A549 (cell line): Measurements from ENCODE around the gene ACTR8. TPM values are rescaled to one million over a fixed set of nuclear protein-coding genes. Genes with fewer than 3 reads are reported as not detected.

ENCODE experiments used
- ATAC-seq, 2 experiments: fragments of 200-7000 bp in 1 of 2; fragments of >200 bp in 1 of 2; cut with Nextera tagmentation in 1 of 2; cut with Tn5 transposase in 1 of 2; 3 replicates each; pipeline versions ENCODE4 v1.8.0 to v1.9.1; 2018 to 2020; ENCODE audit warnings: mild to moderate bottlenecking in 1 of 2, moderate library complexity in 1 of 2
- CTCF ChIA-PET: fragments of 300-600 bp; sonication (Branson Sonifier 250); formaldehyde crosslinking; extraction: SDS; loops from one replicate; lab custom pipeline; 2021; ENCODE audit warnings: antibody characterized with exemption, inconsistent platforms; lab: Yijun Ruan, JAX
- POLR2A ChIA-PET: fragments of 350-600 bp; formaldehyde crosslinking; extraction: SDS; loops from one replicate; lab custom pipeline; 2021; ENCODE audit warnings: antibody characterized with exemption, inconsistent platforms; lab: Yijun Ruan, JAX
- DNase-seq, 2 experiments: peaks; one replicate each; pipeline versions ENCODE4 v3.0.0 to v3.0.0-alpha.2; 2011 to 2016; ENCODE audit warnings: low read depth in 1 of 2, low spot score in 1 of 2
- FAIRE-seq: peaks from 2 replicates; lab custom pipeline; 2011; peaks lifted over from hg19 to GRCh38; lab: Jason Lieb, UNC
- H3K27ac ChIP-seq, 2 experiments: fragments of >200 bp; sonication (Bioruptor Twin); formaldehyde crosslinking; 3 replicates each; pipeline ENCODE4 v1.5.1; 2016 to 2017
- H3K4me1 ChIP-seq: fragments of >200 bp; sonication (Bioruptor Twin); formaldehyde crosslinking; 3 replicates; pipeline ENCODE4 v1.6.1; 2016
- H3K4me2 ChIP-seq: fragments of >200 bp; sonication (Bioruptor Twin); formaldehyde crosslinking; 3 replicates; pipeline ENCODE4 v1.6.1; 2016
- H3K4me3 ChIP-seq: fragments of >200 bp; sonication (Bioruptor Twin); formaldehyde crosslinking; 3 replicates; pipeline ENCODE4 v1.5.1; 2016
- H3K9me3 ChIP-seq: fragments of >200 bp; sonication (Bioruptor Twin); formaldehyde crosslinking; 3 replicates; pipeline ENCODE4 v1.6.1; 2016
- ATOH8 ChIP-seq: fragments of 250-450 bp; sonication (Bioruptor Pico); IDR thresholded peaks from 2 replicates; pipeline ENCODE4 v1.5.0; 2020; ENCODE audit warnings: low read depth, mild to moderate bottlenecking, moderate library complexity
- CBX8 ChIP-seq: fragments of 200-600 bp; sonication (generic); IDR thresholded peaks from 2 replicates; pipeline ENCODE4 v1.6.1; 2016
- CHD4 ChIP-seq: fragments of 200-600 bp; sonication (generic); IDR thresholded peaks from 2 replicates; pipeline ENCODE4 v1.6.1; 2016; ENCODE audit warnings: antibody characterized with exemption, mild to moderate bottlenecking, borderline replicate concordance
- CTCF ChIP-seq: fragments of >200 bp; sonication (Bioruptor Twin); formaldehyde crosslinking; IDR thresholded peaks from 3 replicates; pipeline ENCODE4 v1.5.1; 2016
- EHMT2 ChIP-seq: fragments of 200-600 bp; sonication (generic); IDR thresholded peaks from 2 replicates; pipeline ENCODE4 v1.6.1; 2016; ENCODE audit warnings: antibody characterized with exemption, low read depth, mild to moderate bottlenecking, moderate library complexity
- ELK1 ChIP-seq: fragments of 150-350 bp; IDR thresholded peaks from 2 replicates; pipeline ENCODE4 v1.6.1; 2014; ENCODE audit warnings: low read depth, mild to moderate bottlenecking, low read length
- JUNB ChIP-seq: fragments of >200 bp; sonication (Bioruptor Twin); formaldehyde crosslinking; IDR thresholded peaks from 2 replicates; pipeline ENCODE4 v1.6.1; 2016
- MAFK ChIP-seq: fragments of 450-650 bp; IDR thresholded peaks from 2 replicates; pipeline ENCODE4 v1.6.1; 2014; ENCODE audit not compliant: partially characterized antibody
- MAX ChIP-seq: IDR thresholded peaks from 2 replicates; pipeline ENCODE4 v1.6.1; 2012
- NFE2L2 ChIP-seq: fragments of 150-350 bp; conservative IDR thresholded peaks from 2 replicates; pipeline ENCODE4 v1.6.1; 2014; ENCODE audit warnings: low read length
- NPAS2 ChIP-seq: fragments of 250-450 bp; sonication (Bioruptor Pico); IDR thresholded peaks from 2 replicates; pipeline ENCODE4 v1.8.0; 2022; ENCODE audit warnings: mild to moderate bottlenecking, moderate library complexity, borderline replicate concordance
- NR3C1 ChIP-seq: fragments of >200 bp; sonication (Bioruptor Twin); formaldehyde crosslinking; IDR thresholded peaks from 3 replicates; pipeline ENCODE4 v1.6.1; 2017
- RFX5 ChIP-seq: fragments of 450-650 bp; IDR thresholded peaks from 2 replicates; pipeline ENCODE4 v1.7.1; 2014; ENCODE audit warnings: antibody characterized with exemption, mild to moderate bottlenecking, moderate library complexity
- USF2 ChIP-seq: fragments of 450-650 bp; IDR thresholded peaks from 2 replicates; pipeline ENCODE4 v1.6.1; 2014; ENCODE audit warnings: antibody characterized with exemption
- ZC3H11A ChIP-seq: fragments of 450-650 bp; IDR thresholded peaks from 2 replicates; pipeline ENCODE4 v1.6.1; 2014; ENCODE audit warnings: antibody characterized with exemption, mild to moderate bottlenecking
- ZNF302 ChIP-seq: fragments of 250-450 bp; sonication (Bioruptor Pico); IDR thresholded peaks from 2 replicates; pipeline ENCODE4 v1.9.0; 2021; ENCODE audit warnings: inconsistent platforms, mild to moderate bottlenecking, moderate library complexity
- WGBS: methylation state at CpG from one replicate; pipeline ENCODE4 v1.1.6; 2017; ENCODE audit errors: missing lambda C conversion rate; 5-methylcytosine and 5-hydroxymethylcytosine counted together
- polyA plus RNA-seq, 4 experiments: library from polyadenylated mRNA; depleted of rRNA in 3 of 4; stranded (reverse); fragments of >200 nt; fragmentation: RNase III in 1 of 4; extraction: RNeasy Plus Mini Kit Qiagen cat#74134 plus additional on column Dnase treatment in 1 of 4; gene quantifications; 2 replicates in 3 of 4; 3 replicates in 1 of 4; pipeline ENCODE4 v1.2.3, GENCODE V29; 2011 to 2017

The ACTR8 gene
- polyA plus RNA-seq, 2 of the 4 experiments (the other 2 are of a cell fraction) = 12.8 to 19.4 TPM

GRCh38 chr3:53902067-53902466, 20.1 kb upstream of the ACTR8 start:
- no peak overlapping the region for H3K4me3 ChIP-seq
- no peak for TF ChIP-seq CHD4
- no peak for TF ChIP-seq ZNF302
- TF ChIP-seq NFE2L2 = no peak
- 4% methylated on average over 1 of the region's 1 CpG for WGBS
- H3K4me1 ChIP-seq = no peaks in the 10 kb centered on the region
- DNase-seq = no peak
- no peak for FAIRE-seq
- no peaks in the 10 kb centered on the region for H3K9me3 ChIP-seq
- POLR2A ChIA-PET = no interaction called here
- ATAC-seq = no peak
- H3K27ac ChIP-seq = no peak overlapping the region
- CTCF ChIA-PET = no interaction called here
- no peak overlapping the region for H3K4me2 ChIP-seq

- Histone ChIP-seq H3K9me3 (no peaks in the 10 kb centered on the region), H3K4me1 (no peaks in the 10 kb centered on the region), H3K4me2 (no peak overlapping the region), H3K27ac (no peak overlapping the region), H3K4me3 (no peak overlapping the region)
- DNase-seq = no peak
- ChIA-PET POLR2A (interaction anchor here (0.6 kb wide), 1 partner anchor 1434 kb away, joined by 4 read pairs; no protein-coding TSS in a partner anchor), CTCF (no interaction called here)
- TF ChIP-seq CBX8 (no peak), USF2 (no peak)
- no peak for ATAC-seq
- FAIRE-seq = no peak
- 25% methylated on average over 2 of the region's 2 CpGs for WGBS
These were observed 18.8 kb upstream of the ACTR8 start for GRCh38 chr3:53900666-53901331.

GRCh38 chr3:53899750-53900149, 17.8 kb upstream of the ACTR8 start:
- CTCF ChIA-PET = no interaction called here
- TF ChIP-seq ATOH8 (no peak), NFE2L2 (no peak), ZNF302 (no peak), EHMT2 (no peak), NPAS2 (no peak), MAX (no peak), NR3C1 (no peak), RFX5 (no peak), ELK1 (no peak), MAFK (no peak), JUNB (no peak), CTCF (no peak), ZC3H11A (no peak)
- H3K4me3 ChIP-seq = no peak overlapping the region
- H3K4me2 ChIP-seq = no peak overlapping the region
- H3K4me1 ChIP-seq = no peaks in the 10 kb centered on the region
- FAIRE-seq (no peak), ATAC-seq (no peak), DNase-seq (no peak)
- POLR2A ChIA-PET = no interaction called here
- WGBS = 37% methylated on average over 2 of the region's 2 CpGs
- H3K27ac ChIP-seq = no peak overlapping the region
- no peaks in the 10 kb centered on the region for H3K9me3 ChIP-seq
